Measurements from ENCODE around the gene SLC35G3. TPM values are rescaled to one million over a fixed set of nuclear protein-coding genes. Genes with fewer than 3 reads are reported as not detected.

SLC35G3 gene
- total and polyA plus RNA-seq, 2 of the 4 experiments (the other 2 are of a cell fraction): not detected

DNA sequence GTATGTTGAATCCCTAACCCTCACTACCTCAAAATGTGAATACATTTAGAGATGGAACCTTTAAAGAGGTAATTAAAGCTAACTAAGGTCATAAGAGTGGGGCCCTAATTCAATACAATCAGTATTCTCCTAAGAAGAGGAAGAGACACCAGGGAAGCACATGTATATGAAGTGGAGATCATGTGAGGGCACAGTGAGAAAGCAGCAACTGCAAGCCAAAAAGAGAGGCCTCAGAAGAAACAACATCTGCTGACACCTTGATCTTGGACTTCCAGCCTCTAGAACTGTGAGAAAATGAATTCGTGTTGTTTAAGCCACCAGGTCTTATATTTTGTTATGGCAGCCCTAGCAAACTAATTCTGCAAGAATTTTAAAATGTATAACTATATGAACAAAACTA lies 35.4 kb upstream of the SLC35G3 start:
- no peaks in the 10 kb centered on the region for H3K79me1 ChIP-seq (ENCODE audit: low read depth in 1 of 2, low read length in 2 of 2)
- H2AK5ac ChIP-seq (ENCODE audit: low read depth, low read length): no peak overlapping the region
- dilution Hi-C loops (cut with HindIII; ENCODE audit: low sequenced_read_pairs, unreplicated experiment): no loop called here
- H3K14ac ChIP-seq (replicated peaks; ENCODE audit: low read depth, low read length): no peak overlapping the region
- WGBS, 2 experiments (ENCODE audit: extremely low coverage in 2 of 2, insufficient read length in 1 of 2): no CpG with 5 or more reads among the region's 1 CpG
- no peaks in the 10 kb centered on the region for H3K36me3 ChIP-seq (ENCODE audit: control insufficient read depth, insufficient read depth, low read length)
- H3K27ac ChIP-seq (ENCODE audit: insufficient read depth, low read length): no peak overlapping the region
- no peaks in the 10 kb centered on the region for H3K4me1 ChIP-seq (ENCODE audit: control insufficient read depth, insufficient read depth, low read length)
- ChIA-PET POLR2A (ENCODE audit: unreplicated experiment) (no interaction called here), CTCF (no interaction called here)
- no peak overlapping the region for H3K9ac ChIP-seq (ENCODE audit: low read depth, low read length)
- H3K56ac ChIP-seq (ENCODE audit: extremely low read depth, insufficient read depth, low read length): no peak overlapping the region
- BruUV-seq (replicated peaks): no TSS peak
- no peak overlapping the region for H3K4ac ChIP-seq (ENCODE audit: low read depth, low read length)
- H2AFZ ChIP-seq (replicated peaks; ENCODE audit: low read length, poor library complexity): no peak overlapping the region
- H4K5ac ChIP-seq (ENCODE audit: low read depth, low read length): no peak overlapping the region
- ATAC-seq (ENCODE audit: low read depth) (no peak), DNase-seq (no peak)
- no peak overlapping the region for H4K91ac ChIP-seq (ENCODE audit: insufficient read depth, low read depth, low read length)
- H2BK15ac ChIP-seq (ENCODE audit: low read depth, low read length): no peak overlapping the region
- no peak overlapping the region for H2BK5ac ChIP-seq (ENCODE audit: low read depth, low read length, poor library complexity, severe bottlenecking)
- H4K8ac ChIP-seq (ENCODE audit: low read depth in 2 of 2, low read length in 2 of 2): no peak overlapping the region
- no peak overlapping the region for H3K23ac ChIP-seq (ENCODE audit: low read depth, low read length)
- in situ Hi-C loops (cut with MboI; ENCODE audit: low sequenced_read_pairs): no loop called here
- intact Hi-C loops (cut with micrococcal nuclease): no loop called here
- H2BK20ac ChIP-seq (ENCODE audit: low read depth, low read length): no peak overlapping the region
- H2BK120ac ChIP-seq (ENCODE audit: low read depth, low read length): no peak overlapping the region
- H3K9me3 ChIP-seq (ENCODE audit: control insufficient read depth, insufficient read depth, low read length): no peaks in the 10 kb centered on the region
- H2AK9ac ChIP-seq (replicated peaks; ENCODE audit: low read depth, low read length, poor library complexity): no peak overlapping the region
- H3K4me2 ChIP-seq (ENCODE audit: low read depth, low read length): no peak overlapping the region
- H3K18ac ChIP-seq (ENCODE audit: low read depth, low read length): no peak overlapping the region
- peaks cover 8% of the 10 kb centered on the region for H3K27me3 ChIP-seq (ENCODE audit: control insufficient read depth, insufficient read depth, low read length)
- H3K4me3 ChIP-seq (ENCODE audit: insufficient read depth, low read depth, low read length): no peak overlapping the region
- H3K9me1 ChIP-seq (ENCODE audit: insufficient read depth, low read length): no peaks in the 10 kb centered on the region
- H4K20me1 ChIP-seq (ENCODE audit: insufficient read depth, low read length): no peaks in the 10 kb centered on the region
- TF ChIP-seq BHLHE40 (IDR thresholded peaks at IDR 0.05; ENCODE audit: low read depth, low read length): no peak
- no peak for TF ChIP-seq POLR2A (IDR thresholded peaks at IDR 0.05; ENCODE audit: low read depth, low read length)
- no peak for TF ChIP-seq MAFK (IDR thresholded peaks at IDR 0.05; ENCODE audit: low read depth, low read length)
- TF ChIP-seq, protein P1, sequence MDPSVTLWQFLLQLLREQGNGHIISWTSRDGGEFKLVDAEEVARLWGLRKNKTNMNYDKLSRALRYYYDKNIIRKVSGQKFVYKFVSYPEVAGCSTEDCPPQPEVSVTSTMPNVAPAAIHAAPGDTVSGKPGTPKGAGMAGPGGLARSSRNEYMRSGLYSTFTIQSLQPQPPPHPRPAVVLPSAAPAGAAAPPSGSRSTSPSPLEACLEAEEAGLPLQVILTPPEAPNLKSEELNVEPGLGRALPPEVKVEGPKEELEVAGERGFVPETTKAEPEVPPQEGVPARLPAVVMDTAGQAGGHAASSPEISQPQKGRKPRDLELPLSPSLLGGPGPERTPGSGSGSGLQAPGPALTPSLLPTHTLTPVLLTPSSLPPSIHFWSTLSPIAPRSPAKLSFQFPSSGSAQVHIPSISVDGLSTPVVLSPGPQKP (IDR thresholded peaks at IDR 0.05; ENCODE audit: borderline replicate concordance, low read depth, low read length): no peak
- no peak for TF ChIP-seq CEBPB (IDR thresholded peaks at IDR 0.05; ENCODE audit: low read depth, low read length)
- TF ChIP-seq MAZ (IDR thresholded peaks at IDR 0.05; ENCODE audit: borderline replicate concordance, low read depth, low read length): no peak
- no peak for TF ChIP-seq MXI1 (IDR thresholded peaks at IDR 0.05; ENCODE audit: borderline replicate concordance, low read depth, low read length)
- no peak for TF ChIP-seq CHD1 (IDR thresholded peaks at IDR 0.05; ENCODE audit: low read depth, low read length)
- no peak for TF ChIP-seq RAD21 (IDR thresholded peaks at IDR 0.05; ENCODE audit: low read length)
